HG03175 (cell line): ENCODE results near the gene KCNJ5.
A peak's percentile ranks its signal among the peaks of the same experiment; 100 is the strongest.

Experiments
- ATAC-seq: cut with Tn5 transposase; IDR thresholded peaks from one replicate; pipeline ENCODE4 v1.9.1; 2021; ENCODE audit warnings: mild to moderate bottlenecking, moderate library complexity; ENCODE audit not compliant: unreplicated experiment

The KCNJ5 gene

GRCh38 chr11:128927683-128928336 is 36.7 kb downstream of the KCNJ5 start:
- ATAC-seq = no peak

- peak; percentile 99 for ATAC-seq
Measured at GRCh38 chr11:128928400-128928799, 37.2 kb downstream of the KCNJ5 start.

- no peak for ATAC-seq
Measured at GRCh38 chr11:128929468-128929867, 38.3 kb downstream of the KCNJ5 start.

- no peak for ATAC-seq
Measured at GRCh38 chr11:128929991-128930390, 38.8 kb downstream of the KCNJ5 start.

- no peak for ATAC-seq
Measured at GRCh38 chr11:128931066-128931465, 39.9 kb downstream of the KCNJ5 start.

- no peak for ATAC-seq
Measured at GRCh38 chr11:128931668-128932067, 40.5 kb downstream of the KCNJ5 start.

- ATAC-seq = no peak
Measured at GRCh38 chr11:128933481-128934178, 42.5 kb downstream of the KCNJ5 start.

- ATAC-seq = no peak
Measured at GRCh38 chr11:128934351-128934750, 43.2 kb downstream of the KCNJ5 start.

GRCh38 chr11:128934926-128935325 is 43.8 kb downstream of the KCNJ5 start:
- ATAC-seq = no peak

GRCh38 chr11:128936606-128937251 is 45.6 kb downstream of the KCNJ5 start:
- no peak for ATAC-seq

- ATAC-seq = no peak
Measured at GRCh38 chr11:128937480-128937879, 46.3 kb downstream of the KCNJ5 start.

GRCh38 chr11:128938156-128938885 is 47.2 kb downstream of the KCNJ5 start:
- no peak for ATAC-seq

GRCh38 chr11:128939591-128939990 is 48.4 kb downstream of the KCNJ5 start:
- no peak for ATAC-seq

- no peak for ATAC-seq
Measured at GRCh38 chr11:128940156-128940555, 49.0 kb downstream of the KCNJ5 start.

- no peak for ATAC-seq
Measured at GRCh38 chr11:128940603-128941002, 49.4 kb downstream of the KCNJ5 start.

- ATAC-seq = no peak
Measured at GRCh38 chr11:128941110-128941509, 50.0 kb downstream of the KCNJ5 start.

GRCh38 chr11:128941573-128942271 is 50.6 kb downstream of the KCNJ5 start:
- no peak for ATAC-seq

- ATAC-seq = no peak
Measured at GRCh38 chr11:128942272-128942612, 51.1 kb downstream of the KCNJ5 start.

- no peak for ATAC-seq
Measured at GRCh38 chr11:128942817-128943427, 51.8 kb downstream of the KCNJ5 start, which contains the start of gene TP53AIP1. Gene TP53AIP1 (minus strand): TSS chr11:128942871. CDS start chr11:128937818, 5,053 bp downstream.

- ATAC-seq = no peak
Measured at GRCh38 chr11:128943428-128943976, 52.3 kb downstream of the KCNJ5 start.
